Measurements from ENCODE around the gene DCANP1.
A peak's percentile ranks its signal among the peaks of the same experiment; 100 is the strongest.

The DCANP1 gene

DNA sequence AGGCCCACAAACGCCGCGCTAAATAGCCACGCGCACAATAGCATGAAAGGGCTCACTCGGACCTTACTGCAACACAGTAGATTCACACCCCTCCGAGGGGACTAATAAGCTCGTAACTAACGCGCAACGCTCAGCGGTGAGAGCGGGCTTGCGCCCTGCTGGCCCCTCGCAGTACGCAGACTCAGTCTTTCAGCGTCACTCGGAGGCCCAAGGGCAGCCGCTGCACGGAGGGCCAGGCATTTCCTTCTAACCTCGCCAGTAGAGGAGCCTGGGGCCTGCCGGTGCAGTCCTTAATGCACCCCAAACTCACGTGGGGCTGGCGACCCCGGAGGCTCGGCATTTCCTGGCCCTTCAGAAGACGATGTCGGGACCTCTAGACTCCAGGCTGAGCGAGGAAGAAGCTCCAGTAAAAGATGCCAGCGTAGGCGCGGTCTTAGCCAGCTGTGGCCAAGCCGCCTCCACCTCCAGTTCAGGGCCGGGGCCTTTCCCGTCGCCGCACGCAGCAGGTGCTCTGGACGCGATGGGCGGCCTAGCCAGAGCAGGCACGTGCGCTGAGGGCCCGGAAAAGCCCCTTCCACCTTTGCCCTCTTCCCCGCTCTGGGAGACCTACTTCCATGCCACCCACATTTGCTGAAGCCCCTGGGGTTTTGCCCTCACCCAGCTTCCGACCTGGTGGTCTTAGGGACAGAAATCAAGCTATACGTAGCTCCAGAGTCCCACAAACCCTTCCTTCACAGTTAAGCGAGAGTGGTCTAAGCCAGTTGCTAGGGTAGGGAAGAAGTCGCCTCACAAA is 43.3 kb upstream of the DCANP1 start:
- Histone ChIP-seq H4K20me1 (peaks cover 0 to 46% (median 23%) of the 10 kb centered on the region in 11 experiments; a peak in 16 of 22 replicates), H3K4me1 (peaks cover 19 to 80% (median 34%) of the 10 kb centered on the region in 10 experiments), H3K27me3 (peaks cover 76 to 100% (median 96%) of the 10 kb centered on the region in 11 experiments), H3K9me3 (replicated peaks in 1 of 11) (peaks cover 0 to 37% (median 8%) of the 10 kb centered on the region in 11 experiments; a peak in 12 of 22 replicates), H3K4me3 (peak overlapping the region in 7 of 10 experiments; percentile 3 to 63 (median 46); a peak in 5 of 20 replicates), H3K36me3 (no peaks in the 10 kb centered on the region), H3K27ac (no peak overlapping the region), H3K9ac (no peak overlapping the region), H3K4me2 (peak overlapping the region; percentile 67 to 93 (median 74); a peak in 21 of 22 replicates)
- no peak for TF ChIP-seq Cebpa-rat (IDR thresholded peaks at IDR 0.05)

DNA sequence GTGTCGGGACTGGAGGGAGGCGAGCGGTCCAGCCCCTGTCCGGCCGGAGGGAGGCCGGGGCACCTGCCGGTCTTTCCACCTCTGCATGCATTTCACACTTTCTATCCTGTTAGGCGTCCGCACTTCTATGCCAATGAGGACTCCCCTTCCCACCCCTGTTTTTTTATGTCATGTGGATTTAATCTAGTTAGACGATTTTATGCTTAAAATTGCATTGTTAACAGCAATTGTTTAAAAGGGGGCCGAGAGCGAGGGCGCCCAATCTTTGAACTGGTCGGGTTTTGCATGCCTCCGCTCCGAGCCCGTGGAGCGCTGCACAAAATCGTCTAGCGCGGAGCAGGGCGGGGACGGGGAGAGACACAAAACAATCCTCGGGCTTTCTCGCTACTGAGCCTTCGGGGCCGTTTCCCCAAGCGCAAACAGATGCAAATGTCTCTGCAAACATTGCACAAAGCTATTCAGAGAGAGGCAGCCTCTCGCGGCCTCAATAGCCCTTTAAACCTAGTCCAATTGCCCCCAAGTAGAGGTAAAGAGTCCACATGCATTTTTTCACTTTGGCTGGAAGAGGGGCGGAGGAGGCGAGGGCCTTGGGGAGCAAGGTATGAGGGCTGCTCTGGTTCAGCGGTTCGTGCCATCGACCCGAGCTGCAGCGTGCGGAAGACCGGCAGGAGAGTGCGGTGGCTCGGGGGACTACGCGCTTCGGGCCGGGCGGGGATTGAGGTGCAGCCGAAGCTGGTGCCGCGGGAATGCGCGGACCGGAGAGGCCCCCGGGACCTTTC is 42.5 kb upstream of the DCANP1 start:
- H3K4me2 ChIP-seq: peak overlapping the region; percentile 67 to 93 (median 74)
- peaks cover 0 to 29% (median 5%) of the 10 kb centered on the region in 11 experiments; a peak in 10 of 22 replicates for H3K9me3 ChIP-seq (replicated peaks in 1 of 11)
- no peaks in the 10 kb centered on the region for H3K36me3 ChIP-seq
- no peak for TF ChIP-seq Cebpa-rat (IDR thresholded peaks at IDR 0.05)
- H3K27me3 ChIP-seq: peaks cover 78 to 100% (median 99%) of the 10 kb centered on the region in 11 experiments
- H3K27ac ChIP-seq: no peak overlapping the region
- peaks cover 19 to 75% (median 34%) of the 10 kb centered on the region in 10 experiments for H3K4me1 ChIP-seq
- peak overlapping the region; percentile 33 to 63 (median 48) for H3K4me3 ChIP-seq
- H4K20me1 ChIP-seq: peaks cover 0 to 46% (median 23%) of the 10 kb centered on the region in 11 experiments; a peak in 16 of 22 replicates
- 0 out of 22 replicates have a peak overlapping the region, but pooled peaks of 2 of the 11 experiments have one; percentile 47 to 52 for H3K9ac ChIP-seq

DNA sequence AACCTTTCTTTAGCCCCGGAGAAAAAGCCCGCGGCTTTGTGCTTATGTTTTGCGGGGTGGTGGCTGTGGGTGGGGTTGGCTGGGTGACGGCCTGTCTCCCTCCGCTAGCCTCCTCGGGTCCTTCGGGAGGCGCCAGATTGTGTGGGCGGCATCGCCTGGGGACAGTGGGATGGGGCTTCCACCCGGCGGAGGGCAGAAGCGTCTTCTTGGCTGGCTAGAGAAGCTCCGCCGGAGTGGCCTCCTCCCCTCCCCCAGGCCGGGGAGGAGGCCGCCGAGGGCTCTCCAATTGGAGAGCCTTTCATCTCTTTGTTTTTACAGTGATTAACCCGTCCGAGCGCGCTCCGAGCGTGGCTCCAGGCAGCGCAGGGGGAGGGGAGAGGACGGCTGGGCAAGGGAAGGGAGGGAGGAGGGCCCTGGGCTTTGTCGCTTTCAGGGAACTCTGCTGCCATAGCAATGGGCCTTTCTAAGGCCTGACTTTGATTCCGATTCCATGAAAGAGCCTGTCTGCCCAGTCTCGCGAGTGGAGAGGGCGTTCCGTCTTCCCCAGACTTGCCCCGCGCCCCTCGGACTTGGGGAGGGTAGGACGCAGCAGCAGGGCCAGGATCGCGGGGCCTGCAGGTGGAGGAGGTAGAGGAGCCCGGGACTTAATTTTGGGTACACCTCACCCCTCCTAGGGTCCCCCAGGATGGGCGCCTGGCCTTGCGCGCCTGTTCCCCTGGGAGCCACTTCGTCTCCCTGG is 41.7 kb upstream of the DCANP1 start:
- H3K9me3 ChIP-seq (replicated peaks in 1 of 11): peaks cover 0 to 22% (median 5%) of the 10 kb centered on the region in 11 experiments; a peak in 10 of 22 replicates
- TF ChIP-seq Cebpa-rat (IDR thresholded peaks at IDR 0.05): no peak
- peaks cover 19 to 67% (median 34%) of the 10 kb centered on the region in 10 experiments for H3K4me1 ChIP-seq
- H3K27ac ChIP-seq: no peak overlapping the region
- peak overlapping the region in 4 of 11 experiments; percentile 12 to 52 (median 45); a peak in 4 of 22 replicates for H3K9ac ChIP-seq
- no peaks in the 10 kb centered on the region for H3K36me3 ChIP-seq
- peak overlapping the region; percentile 33 to 63 (median 48) for H3K4me3 ChIP-seq
- H3K27me3 ChIP-seq: peaks cover 78 to 96% (median 92%) of the 10 kb centered on the region in 11 experiments
- H4K20me1 ChIP-seq: peaks cover 0 to 46% (median 23%) of the 10 kb centered on the region in 11 experiments; a peak in 16 of 22 replicates
- peak overlapping the region; percentile 67 to 93 (median 74) for H3K4me2 ChIP-seq

DNA sequence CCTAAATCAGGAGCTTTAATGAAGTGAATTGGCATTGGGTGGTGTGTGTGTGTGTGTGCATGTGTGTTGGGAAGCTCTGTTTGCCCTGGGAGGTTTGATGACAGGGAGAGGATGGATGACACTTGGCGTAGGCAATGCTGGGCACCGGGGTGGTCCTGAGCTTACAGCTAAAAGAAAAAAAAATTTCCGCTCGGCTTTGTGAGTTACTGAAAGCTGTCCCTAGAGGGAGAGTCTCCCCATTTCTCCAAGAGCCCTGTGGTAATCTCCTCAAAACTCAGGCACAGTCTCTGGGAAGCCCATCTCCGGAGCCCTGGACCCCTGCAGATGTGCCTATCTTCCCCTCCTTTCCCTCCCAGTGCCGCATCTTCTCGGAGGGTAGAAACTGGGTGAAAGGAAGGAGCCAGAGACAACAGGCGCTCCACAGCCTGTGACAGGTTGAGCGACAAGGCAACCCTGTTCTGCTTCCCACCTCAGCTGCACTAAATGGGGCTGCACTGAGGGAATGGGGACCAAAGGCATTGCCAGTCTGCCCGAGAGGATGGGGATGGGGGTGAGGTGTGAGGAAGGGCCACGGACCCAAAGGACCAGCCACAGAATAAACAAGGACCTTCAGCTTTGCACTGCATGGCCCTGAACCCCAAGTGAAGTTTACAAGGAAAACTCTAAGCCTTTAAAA is 40.8 kb upstream of the DCANP1 start:
- Histone ChIP-seq H3K9ac (no peak overlapping the region), H3K27me3 (peaks cover 76 to 86% (median 83%) of the 10 kb centered on the region in 11 experiments), H3K4me2 (peak overlapping the region in 2 of 11 experiments; percentile 88 to 93; a peak in 5 of 22 replicates), H3K27ac (no peak overlapping the region), H3K36me3 (no peaks in the 10 kb centered on the region), H3K4me3 (peak overlapping the region in 2 of 10 experiments; percentile 52 to 59; a peak in 3 of 20 replicates), H3K9me3 (replicated peaks in 1 of 11) (peaks cover 0 to 22% (median 5%) of the 10 kb centered on the region in 11 experiments; a peak in 10 of 22 replicates), H4K20me1 (peaks cover 0 to 46% (median 23%) of the 10 kb centered on the region in 11 experiments; a peak in 16 of 22 replicates), H3K4me1 (peaks cover 19 to 58% (median 32%) of the 10 kb centered on the region in 10 experiments)
- TF ChIP-seq Cebpa-rat (IDR thresholded peaks at IDR 0.05): no peak

DNA sequence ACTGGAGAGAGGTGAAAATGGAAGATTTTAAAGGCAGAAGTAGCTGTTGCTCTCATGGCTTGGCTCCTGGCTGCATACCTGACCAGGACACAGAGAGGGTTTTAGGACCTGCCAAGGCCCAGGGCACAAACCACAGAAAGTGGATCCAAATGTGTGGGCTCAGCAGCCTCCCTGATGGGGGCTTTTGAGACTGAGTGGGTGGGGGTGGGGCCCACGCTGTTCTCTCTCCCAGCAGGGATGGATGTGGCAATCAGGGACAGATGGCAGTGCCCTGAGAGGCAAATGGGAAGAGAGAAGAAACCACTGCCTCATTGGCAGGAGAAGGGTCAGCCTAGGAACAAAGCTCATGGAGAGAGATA is 39.9 kb upstream of the DCANP1 start:
- Histone ChIP-seq H3K27me3 (peaks cover 67 to 77% (median 74%) of the 10 kb centered on the region in 11 experiments), H3K36me3 (no peaks in the 10 kb centered on the region), H3K4me1 (peaks cover 19 to 57% (median 31%) of the 10 kb centered on the region in 10 experiments), H4K20me1 (peaks cover 0 to 46% (median 23%) of the 10 kb centered on the region in 11 experiments; a peak in 16 of 22 replicates), H3K4me3 (no peak overlapping the region), H3K9ac (no peak overlapping the region), H3K27ac (no peak overlapping the region), H3K4me2 (no peak overlapping the region; a peak in 2 of 22 replicates), H3K9me3 (replicated peaks in 1 of 11) (peaks cover 0 to 16% (median 5%) of the 10 kb centered on the region in 11 experiments; a peak in 10 of 22 replicates)
- no peak for TF ChIP-seq Cebpa-rat (IDR thresholded peaks at IDR 0.05)

DNA sequence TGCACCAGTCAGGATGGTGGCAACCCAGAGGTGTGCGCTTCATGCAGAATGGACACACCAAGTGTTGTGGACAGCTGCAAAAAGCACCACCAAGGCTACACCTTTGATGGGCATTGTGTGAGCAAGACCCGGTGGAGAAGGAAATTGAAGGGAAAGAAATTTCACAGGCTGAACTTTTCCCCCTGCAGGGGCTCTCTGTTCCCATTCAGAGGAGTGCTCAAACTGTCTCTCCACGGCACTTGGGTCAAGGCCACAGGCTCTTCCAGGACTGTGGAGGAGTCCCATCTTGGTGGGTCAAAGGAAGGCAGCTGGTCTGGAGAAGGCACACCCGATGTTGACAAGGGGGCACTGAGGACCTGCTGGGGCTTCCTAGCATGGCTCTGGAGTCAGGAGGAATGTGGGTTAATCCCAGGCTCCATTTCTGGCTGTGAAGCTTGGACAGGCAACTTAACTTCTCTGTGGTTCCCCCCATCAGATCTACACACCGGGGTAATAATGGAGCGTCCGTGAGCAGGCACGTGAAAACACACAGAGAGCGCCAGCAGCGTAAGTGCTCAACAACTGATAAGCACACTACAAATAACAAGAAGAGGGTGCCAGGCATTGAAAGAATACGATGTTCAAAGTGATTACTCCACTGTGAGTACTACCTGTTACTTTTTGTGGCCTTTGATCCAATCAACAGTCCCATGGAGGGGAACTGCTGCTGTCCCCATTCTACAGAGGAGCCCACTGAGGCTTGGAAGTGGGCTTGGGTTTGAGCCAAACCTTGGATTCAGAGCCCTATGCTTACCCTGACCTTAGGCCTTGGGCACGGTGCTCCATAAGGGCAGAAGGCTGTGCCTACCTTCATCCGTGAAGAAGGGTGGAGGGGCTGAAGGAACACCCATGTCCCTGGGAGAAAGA is 39.2 kb upstream of the DCANP1 start:
- H3K4me2 ChIP-seq: no peak overlapping the region
- H3K4me3 ChIP-seq: no peak overlapping the region
- H3K27me3 ChIP-seq: peaks cover 61 to 70% (median 67%) of the 10 kb centered on the region in 11 experiments
- TF ChIP-seq Cebpa-rat (IDR thresholded peaks at IDR 0.05): no peak
- H3K4me1 ChIP-seq: peaks cover 19 to 57% (median 30%) of the 10 kb centered on the region in 10 experiments
- peaks cover 0 to 10% (median 5%) of the 10 kb centered on the region in 11 experiments; a peak in 8 of 22 replicates for H3K9me3 ChIP-seq (replicated peaks in 1 of 11)
- H3K27ac ChIP-seq: no peak overlapping the region
- H3K9ac ChIP-seq: no peak overlapping the region
- no peaks in the 10 kb centered on the region for H3K36me3 ChIP-seq
- H4K20me1 ChIP-seq: peaks cover 0 to 45% (median 23%) of the 10 kb centered on the region in 11 experiments; a peak in 16 of 22 replicates

DNA sequence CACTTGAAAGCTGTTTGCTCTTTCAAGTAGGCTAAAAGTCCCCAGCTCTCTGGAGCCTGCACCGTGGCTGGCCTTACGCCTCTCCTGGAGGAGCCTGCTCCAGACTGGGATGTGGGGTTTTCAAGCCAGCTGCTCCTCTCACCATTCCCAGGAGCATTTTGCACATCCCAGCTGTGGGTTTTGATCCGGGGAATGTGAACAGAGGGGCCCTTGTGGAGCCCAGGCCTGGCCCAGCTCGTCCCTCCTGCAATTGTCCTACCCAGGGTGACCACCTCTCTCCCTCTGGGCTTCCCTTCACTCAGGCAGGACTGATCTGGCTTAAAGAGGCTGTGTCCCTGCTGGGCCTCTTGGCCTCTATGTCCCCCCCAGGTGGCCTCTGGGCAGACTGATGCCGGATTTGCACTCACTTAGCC is 37.5 kb upstream of the DCANP1 start:
- Histone ChIP-seq H3K9ac (no peak overlapping the region), H3K27me3 (peaks cover 43 to 53% (median 50%) of the 10 kb centered on the region in 11 experiments)

More for the DNA sequence above, 37.5 kb upstream of the DCANP1 start:
- TF ChIP-seq Cebpa-rat (IDR thresholded peaks at IDR 0.05): no peak
- H4K20me1 ChIP-seq: peaks cover 0 to 29% (median 11%) of the 10 kb centered on the region in 11 experiments; a peak in 15 of 22 replicates
- H3K4me3 ChIP-seq: no peak overlapping the region
- H3K4me2 ChIP-seq: no peak overlapping the region
- no peaks in the 10 kb centered on the region for H3K36me3 ChIP-seq
- no peak overlapping the region for H3K27ac ChIP-seq
- H3K4me1 ChIP-seq: peaks cover 12 to 51% (median 18%) of the 10 kb centered on the region in 10 experiments
- no peaks in the 10 kb centered on the region for H3K9me3 ChIP-seq (replicated peaks in 1 of 11)

Measured in BLaER1 treated with 17β-estradiol and CSF1 and Interleukin-3, amounts not matched to agents 10 nM and 100 nM (cell line).